ENCODE results near the gene ICA1L.

- TF ChIP-seq RAD21 (IDR thresholded peaks at IDR 0.05; ENCODE audit: low read length) (no peak), POLR2A (IDR thresholded peaks at IDR 0.05; ENCODE audit: low read depth, low read length) (no peak), MAZ (IDR thresholded peaks at IDR 0.05; ENCODE audit: borderline replicate concordance, low read depth, low read length) (no peak), MXI1 (IDR thresholded peaks at IDR 0.05; ENCODE audit: borderline replicate concordance, low read depth, low read length) (no peak)
- TF ChIP-seq, protein P1, sequence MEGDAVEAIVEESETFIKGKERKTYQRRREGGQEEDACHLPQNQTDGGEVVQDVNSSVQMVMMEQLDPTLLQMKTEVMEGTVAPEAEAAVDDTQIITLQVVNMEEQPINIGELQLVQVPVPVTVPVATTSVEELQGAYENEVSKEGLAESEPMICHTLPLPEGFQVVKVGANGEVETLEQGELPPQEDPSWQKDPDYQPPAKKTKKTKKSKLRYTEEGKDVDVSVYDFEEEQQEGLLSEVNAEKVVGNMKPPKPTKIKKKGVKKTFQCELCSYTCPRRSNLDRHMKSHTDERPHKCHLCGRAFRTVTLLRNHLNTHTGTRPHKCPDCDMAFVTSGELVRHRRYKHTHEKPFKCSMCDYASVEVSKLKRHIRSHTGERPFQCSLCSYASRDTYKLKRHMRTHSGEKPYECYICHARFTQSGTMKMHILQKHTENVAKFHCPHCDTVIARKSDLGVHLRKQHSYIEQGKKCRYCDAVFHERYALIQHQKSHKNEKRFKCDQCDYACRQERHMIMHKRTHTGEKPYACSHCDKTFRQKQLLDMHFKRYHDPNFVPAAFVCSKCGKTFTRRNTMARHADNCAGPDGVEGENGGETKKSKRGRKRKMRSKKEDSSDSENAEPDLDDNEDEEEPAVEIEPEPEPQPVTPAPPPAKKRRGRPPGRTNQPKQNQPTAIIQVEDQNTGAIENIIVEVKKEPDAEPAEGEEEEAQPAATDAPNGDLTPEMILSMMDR (conservative IDR thresholded peaks at IDR 0.05; ENCODE audit: low read depth, low read length), result no peak
- TF ChIP-seq, protein P2, sequence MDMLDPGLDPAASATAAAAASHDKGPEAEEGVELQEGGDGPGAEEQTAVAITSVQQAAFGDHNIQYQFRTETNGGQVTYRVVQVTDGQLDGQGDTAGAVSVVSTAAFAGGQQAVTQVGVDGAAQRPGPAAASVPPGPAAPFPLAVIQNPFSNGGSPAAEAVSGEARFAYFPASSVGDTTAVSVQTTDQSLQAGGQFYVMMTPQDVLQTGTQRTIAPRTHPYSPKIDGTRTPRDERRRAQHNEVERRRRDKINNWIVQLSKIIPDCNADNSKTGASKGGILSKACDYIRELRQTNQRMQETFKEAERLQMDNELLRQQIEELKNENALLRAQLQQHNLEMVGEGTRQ (IDR thresholded peaks at IDR 0.05; ENCODE audit: low read depth, low read length), result no peak
Observed at GRCh38 chr2:202736826-202737225, 134.7 kb downstream of the ICA1L start.

All from IMR-90 (cell line).